Right renal cortex interstitium (tissue), 3 donors: ENCODE data around the gene LRP1-AS. TPM values are rescaled to one million over a fixed set of nuclear protein-coding genes. Genes with fewer than 3 reads are reported as not detected.
A peak's percentile ranks its signal among the peaks of the same experiment; 100 is the strongest.

Experiments used
- DNase-seq, 3 donors: peaks; one replicate each; pipeline ENCODE4 v3.0.0-alpha.2; 2013; ENCODE audit warnings: low read depth in 3 of 3, low spot score in 2 of 3
- polyA plus RNA-seq, 3 donors: library from polyadenylated mRNA; unstranded; fragments of 120-200 nt; gene quantifications; one replicate each; pipeline ENCODE4 v1.2.1, GENCODE V29; 2013; ENCODE audit not compliant: insufficient read length in 3 of 3

LRP1-AS gene
- polyA plus RNA-seq, 3 donors, result 0.44 TPM; not detected in 2

DNA sequence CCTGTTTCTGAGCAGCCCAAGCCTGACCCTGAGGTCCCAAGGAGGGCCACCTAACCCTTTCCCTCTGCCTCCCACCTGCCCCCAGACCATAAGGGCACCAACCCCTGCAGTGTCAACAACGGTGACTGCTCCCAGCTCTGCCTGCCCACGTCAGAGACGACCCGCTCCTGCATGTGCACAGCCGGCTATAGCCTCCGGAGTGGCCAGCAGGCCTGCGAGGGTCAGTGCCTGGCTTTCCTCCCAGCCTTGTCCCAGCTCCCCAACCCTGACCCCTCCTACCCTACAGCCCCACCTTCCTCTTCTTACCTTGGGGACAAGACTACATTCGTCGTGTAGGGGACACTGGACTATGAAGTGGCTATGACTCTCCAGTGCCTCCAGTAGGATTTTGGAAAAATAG, 33.7 kb upstream of the LRP1-AS start:
- DNase-seq, result no peak

DNA sequence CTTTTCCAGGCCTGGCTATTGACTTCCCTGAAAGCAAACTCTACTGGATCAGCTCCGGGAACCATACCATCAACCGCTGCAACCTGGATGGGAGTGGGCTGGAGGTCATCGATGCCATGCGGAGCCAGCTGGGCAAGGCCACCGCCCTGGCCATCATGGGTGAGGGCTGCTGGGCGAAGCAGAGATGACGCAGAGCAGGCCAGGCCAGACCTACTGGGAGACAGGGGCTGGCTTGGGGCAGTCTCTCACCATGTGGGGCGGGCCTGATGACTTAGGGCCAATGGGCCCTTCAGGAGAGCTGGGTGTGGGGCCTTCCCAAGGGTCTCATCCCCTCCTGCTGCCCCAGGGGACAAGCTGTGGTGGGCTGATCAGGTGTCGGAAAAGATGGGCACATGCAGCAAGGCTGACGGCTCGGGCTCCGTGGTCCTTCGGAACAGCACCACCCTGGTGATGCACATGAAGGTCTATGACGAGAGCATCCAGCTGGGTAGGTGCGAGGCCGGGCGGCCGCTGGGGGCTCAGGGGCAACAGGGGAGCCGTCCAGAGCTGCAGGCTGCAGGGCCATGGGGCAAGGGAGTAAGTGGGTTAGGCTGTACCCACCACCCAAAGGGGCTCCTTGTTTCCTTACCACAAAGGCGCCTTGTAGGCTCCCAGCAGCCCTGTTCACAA, 33.0 kb upstream of the LRP1-AS start:
- no peak for DNase-seq

DNA sequence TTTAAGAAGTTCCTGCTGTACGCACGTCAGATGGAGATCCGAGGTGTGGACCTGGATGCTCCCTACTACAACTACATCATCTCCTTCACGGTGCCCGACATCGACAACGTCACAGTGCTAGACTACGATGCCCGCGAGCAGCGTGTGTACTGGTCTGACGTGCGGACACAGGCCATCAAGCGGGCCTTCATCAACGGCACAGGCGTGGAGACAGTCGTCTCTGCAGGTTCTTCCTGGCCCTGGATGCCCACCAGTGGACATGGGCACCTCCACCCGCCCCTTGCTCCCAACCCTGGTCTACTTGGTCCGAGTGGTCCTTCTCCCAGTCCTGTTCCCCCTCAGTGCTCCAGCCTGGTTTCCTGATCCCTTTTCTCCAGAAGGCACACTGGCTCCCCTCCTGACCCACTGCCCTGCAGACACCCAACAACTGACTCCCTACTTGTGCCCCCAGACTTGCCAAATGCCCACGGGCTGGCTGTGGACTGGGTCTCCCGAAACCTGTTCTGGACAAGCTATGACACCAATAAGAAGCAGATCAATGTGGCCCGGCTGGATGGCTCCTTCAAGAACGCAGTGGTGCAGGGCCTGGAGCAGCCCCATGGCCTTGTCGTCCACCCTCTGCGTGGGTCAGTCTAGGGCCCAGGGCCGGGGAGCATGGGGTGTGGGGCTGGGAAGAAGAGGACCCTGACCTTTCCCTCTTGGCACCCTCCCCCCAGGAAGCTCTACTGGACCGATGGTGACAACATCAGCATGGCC, 32.1 kb upstream of the LRP1-AS start:
- no peak for DNase-seq

DNA sequence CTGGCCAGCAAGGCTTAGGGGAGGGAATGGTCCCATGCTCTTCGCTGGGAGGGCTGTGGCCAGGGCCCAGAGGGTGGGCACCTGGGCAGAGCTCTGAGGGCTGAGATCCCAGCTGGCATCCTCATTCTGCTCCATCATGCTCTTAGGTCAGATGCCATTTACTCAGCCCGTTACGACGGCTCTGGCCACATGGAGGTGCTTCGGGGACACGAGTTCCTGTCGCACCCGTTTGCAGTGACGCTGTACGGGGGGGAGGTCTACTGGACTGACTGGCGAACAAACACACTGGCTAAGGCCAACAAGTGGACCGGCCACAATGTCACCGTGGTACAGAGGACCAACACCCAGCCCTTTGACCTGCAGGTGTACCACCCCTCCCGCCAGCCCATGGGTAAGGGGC, 30.8 kb upstream of the LRP1-AS start:
- DNase-seq, result no peak

DNA sequence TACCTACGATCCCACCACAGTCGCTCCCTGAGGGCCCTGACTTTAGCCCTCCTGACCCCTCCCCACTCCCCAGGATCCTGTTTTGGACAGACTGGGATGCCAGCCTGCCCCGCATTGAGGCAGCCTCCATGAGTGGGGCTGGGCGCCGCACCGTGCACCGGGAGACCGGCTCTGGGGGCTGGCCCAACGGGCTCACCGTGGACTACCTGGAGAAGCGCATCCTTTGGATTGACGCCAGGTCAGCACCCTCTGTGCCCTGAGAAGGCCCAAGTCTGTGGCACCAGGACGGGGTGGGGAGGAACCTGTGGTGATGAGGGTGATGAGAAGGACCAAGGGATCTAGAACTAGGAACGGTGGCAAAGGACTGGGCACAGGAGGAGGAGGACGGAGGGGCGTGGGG, 29.9 kb upstream of the LRP1-AS start:
- DNase-seq, result no peak

DNA sequence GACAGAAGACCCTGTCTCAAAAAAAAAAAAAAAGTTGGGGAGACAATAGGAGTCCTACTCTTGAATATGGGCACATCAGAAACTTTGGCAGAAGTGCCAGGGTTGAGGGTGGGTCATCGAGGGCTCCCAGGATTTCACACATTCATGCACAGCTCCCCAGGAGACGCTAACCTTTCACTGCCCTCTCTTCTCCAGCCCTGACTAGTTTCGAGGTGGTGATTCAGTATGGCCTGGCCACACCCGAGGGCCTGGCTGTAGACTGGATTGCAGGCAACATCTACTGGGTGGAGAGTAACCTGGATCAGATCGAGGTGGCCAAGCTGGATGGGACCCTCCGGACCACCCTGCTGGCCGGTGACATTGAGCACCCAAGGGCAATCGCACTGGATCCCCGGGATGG, 29.4 kb upstream of the LRP1-AS start:
- no peak for DNase-seq

DNA sequence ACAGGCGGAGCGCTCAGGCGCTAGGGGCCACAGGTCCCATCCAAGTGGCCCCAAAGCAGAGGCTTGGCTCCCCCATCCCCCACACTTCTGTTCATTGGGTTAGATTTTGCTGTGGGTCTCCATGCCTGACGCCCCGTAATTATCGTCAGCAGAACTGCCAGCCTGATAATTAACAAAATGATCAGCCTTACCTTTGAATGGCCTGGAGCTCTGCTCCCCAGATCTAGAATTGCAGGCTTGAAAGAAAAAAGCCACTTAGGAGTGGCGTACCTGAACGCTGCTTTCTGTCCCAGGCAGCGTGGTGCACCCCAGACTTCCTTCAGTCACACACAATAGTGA, 28.7 kb upstream of the LRP1-AS start:
- no peak for DNase-seq

DNA sequence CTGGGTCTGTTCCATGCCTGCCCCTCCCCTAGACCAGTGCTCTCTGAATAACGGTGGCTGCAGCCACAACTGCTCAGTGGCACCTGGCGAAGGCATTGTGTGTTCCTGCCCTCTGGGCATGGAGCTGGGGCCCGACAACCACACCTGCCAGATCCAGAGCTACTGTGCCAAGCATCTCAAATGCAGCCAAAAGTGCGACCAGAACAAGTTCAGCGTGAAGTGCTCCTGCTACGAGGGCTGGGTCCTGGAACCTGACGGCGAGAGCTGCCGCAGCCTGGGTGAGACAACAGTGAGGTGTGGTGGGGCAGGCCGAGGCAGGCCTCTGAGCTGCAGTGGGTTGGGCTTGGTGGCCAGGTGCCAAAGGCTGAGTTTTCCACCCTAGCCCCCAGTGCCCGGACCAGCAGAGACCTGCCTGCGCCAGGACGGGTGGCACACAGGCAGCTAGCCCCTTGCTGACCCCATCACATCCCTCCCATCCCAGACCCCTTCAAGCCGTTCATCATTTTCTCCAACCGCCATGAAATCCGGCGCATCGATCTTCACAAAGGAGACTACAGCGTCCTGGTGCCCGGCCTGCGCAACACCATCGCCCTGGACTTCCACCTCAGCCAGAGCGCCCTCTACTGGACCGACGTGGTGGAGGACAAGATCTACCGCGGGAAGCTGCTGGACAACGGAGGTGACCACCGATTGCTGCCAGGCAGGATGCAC, 28.2 kb upstream of the LRP1-AS start:
- DNase-seq, result peak; percentile 12 to 32 (median 27)

DNA sequence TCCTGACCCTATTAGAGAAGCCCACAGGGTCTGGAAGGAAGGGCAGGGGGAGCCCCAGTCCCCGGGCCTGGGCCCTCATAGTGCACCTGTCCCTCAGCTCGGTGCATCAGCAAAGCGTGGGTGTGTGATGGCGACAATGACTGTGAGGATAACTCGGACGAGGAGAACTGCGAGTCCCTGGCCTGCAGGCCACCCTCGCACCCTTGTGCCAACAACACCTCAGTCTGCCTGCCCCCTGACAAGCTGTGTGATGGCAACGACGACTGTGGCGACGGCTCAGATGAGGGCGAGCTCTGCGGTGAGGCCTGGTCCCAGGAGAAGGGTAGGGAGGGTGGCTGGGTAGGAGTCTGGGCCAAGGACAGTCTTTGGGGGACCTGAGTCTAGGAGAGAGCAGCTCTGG, 26.3 kb upstream of the LRP1-AS start:
- no peak for DNase-seq

DNA sequence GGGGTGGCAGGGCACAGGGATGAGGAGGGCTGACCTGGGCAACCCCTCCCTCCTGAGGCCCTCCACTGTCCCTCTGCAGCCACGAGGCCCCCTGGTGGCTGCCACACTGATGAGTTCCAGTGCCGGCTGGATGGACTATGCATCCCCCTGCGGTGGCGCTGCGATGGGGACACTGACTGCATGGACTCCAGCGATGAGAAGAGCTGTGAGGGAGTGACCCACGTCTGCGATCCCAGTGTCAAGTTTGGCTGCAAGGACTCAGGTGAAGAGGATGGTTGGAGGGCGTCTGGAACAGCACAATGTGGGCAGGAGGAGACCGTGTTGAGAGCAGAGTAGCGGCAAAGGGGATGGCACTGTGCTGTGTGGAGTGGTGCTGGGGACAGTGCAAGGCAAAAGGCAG, 25.7 kb upstream of the LRP1-AS start:
- DNase-seq, result no peak

DNA sequence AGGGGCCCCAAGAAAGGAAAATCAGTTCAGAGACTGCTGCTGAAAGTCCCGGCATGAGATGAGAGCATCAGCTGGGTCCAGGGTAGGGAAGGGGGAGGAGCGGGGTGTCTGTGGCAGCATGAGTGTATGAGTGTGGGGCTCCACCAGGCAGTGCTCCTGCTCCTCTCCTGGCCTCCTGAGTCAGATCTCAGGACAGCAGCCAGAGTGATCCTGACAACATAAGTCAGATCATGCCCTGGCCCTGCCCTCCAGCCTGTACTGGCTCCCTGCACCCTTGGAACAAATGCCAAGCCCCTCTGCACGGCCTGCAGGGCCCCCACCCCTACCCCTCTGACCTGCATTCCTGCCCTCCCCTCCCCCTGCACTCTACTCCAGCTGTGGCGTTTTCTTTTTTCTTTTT, 24.2 kb upstream of the LRP1-AS start:
- DNase-seq, result no peak

DNA sequence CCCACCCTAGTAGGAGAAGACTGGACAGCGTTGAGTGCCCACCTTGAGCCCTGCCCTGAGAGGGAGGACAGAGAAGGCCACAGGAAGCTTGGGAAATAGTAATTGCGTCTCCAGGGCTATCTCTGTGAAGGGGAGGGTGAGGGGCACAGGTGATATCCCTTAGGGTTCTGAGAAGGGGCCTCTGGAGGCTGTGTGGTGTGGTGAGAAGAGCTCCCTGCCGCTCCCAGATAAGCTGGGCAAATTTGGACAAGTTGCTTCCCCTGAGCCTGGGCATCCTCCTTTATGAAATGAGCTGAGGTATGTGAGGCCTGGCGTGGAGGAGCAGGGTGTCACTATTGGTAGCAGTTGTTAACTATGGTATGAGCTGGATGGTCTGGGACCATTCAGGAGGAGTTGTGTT, 23.5 kb upstream of the LRP1-AS start:
- DNase-seq, result no peak

DNA sequence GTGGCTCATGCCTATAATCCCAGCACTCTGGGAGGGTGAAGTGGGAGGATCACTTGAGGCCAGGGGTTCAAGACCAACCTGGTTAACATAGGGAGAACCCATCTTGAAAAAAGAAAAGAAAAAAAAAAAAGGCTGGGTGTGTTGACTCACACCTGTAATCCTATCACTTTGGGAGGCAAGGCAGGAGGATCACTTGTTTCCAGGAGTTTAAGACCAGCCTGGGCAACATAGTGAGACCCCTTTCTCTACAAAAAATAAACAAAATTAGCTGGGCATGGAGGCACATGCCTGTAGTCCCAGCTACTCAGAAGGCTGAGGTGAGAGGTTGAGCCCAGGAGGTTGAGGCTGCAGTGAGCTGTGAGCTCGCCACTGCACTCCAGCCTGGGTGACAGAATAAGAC, 23.0 kb upstream of the LRP1-AS start:
- DNase-seq, result no peak

DNA sequence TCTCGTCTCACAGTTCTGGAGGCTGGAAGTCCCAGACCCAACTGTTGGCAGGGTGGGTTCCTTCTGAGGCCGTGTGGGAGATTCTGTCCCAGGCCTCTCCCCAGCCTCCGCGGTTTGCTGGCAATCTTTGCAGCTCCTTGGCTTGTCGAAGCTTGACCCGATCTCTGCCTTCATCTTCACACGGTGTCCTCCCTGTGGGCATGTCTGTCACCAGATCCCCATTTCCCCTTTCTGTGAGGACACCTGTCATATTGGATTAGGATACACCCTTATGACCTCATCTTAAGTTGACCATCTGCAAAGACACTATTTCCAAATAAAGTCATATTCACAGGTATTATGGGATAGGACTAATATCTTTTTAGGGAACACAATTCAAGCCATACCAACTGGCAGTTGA, 22.6 kb upstream of the LRP1-AS start:
- no peak for DNase-seq

DNA sequence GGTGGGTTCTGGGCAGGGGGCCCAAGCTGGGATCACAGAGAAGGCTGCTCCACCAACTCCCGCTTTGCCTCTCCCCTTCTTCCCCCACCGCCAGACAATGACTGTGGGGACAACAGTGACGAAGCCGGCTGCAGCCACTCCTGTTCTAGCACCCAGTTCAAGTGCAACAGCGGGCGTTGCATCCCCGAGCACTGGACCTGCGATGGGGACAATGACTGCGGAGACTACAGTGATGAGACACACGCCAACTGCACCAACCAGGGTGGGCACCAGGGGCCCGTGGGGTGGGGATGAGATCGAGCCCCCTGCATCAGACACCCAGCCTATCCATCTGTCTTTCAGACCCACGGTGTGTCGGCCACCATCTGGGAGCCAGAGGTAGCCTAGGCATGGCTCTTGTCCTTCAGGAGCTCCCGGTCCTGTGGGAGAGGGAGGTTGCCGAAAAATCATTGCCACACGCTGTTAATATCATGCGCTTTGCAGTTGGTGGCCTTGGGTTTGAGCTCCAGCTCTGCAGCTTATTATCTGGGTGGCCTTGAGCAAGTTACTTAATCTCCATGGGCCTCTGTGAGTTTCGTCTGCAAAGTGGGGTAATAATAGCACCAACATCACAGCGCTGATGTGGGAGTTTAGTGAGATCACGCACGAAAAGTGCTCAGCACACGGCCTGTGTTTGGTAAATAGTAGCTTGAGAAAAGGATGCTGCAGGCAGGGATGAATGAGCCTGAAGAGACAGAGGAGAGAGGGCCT, 21.8 kb upstream of the LRP1-AS start:
- no peak for DNase-seq

DNA sequence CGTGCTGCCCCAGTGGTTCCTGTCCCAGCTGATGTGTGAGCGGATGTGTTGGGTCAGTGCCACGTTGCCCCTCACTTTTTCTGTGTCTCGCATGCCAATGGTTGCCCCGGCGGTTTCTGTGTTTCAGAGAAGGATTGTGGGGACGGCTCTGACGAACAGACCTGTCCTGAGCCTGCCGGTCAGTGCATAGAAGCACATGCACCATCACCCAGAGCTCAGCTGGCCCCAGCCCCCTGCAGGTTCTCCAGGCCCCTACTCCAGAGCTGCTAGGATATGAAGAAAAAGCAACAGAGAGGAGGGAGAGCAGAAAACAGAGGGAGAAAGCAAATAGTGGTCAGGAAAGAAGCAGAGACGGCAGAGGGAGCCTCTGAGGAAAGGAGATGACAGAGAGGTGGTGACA, 20.6 kb upstream of the LRP1-AS start:
- DNase-seq, result no peak

DNA sequence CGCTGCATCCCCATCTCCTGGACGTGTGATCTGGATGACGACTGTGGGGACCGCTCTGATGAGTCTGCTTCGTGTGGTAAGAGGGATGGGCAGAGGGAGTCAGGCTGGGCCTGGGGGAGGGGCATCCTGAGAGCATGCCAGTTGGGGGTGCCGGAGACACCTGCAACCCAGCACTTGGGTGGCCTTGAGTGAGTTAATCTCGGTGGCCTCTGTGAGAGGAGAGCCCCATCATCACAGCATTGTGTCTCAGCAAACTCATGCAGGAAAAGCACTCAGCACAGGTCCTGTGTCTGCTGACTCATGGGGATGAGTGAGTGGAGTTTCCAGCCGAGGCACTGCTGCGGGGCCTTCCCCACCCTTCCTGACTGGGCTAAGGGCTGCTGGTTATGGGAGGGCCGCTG, 19.6 kb upstream of the LRP1-AS start:
- no peak for DNase-seq

DNA sequence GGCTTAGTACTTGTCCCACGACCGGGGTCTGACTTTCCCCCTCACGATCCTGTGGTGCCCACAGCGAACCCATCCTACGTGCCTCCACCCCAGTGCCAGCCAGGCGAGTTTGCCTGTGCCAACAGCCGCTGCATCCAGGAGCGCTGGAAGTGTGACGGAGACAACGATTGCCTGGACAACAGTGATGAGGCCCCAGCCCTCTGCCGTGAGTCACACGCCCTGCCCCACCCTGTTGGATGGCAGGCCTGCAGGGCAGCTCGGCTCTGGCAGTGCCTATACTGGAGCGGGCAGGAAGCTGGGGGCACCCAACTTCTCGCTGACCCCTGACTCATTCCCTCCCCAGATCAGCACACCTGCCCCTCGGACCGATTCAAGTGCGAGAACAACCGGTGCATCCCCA, 18.3 kb upstream of the LRP1-AS start:
- no peak for DNase-seq

DNA sequence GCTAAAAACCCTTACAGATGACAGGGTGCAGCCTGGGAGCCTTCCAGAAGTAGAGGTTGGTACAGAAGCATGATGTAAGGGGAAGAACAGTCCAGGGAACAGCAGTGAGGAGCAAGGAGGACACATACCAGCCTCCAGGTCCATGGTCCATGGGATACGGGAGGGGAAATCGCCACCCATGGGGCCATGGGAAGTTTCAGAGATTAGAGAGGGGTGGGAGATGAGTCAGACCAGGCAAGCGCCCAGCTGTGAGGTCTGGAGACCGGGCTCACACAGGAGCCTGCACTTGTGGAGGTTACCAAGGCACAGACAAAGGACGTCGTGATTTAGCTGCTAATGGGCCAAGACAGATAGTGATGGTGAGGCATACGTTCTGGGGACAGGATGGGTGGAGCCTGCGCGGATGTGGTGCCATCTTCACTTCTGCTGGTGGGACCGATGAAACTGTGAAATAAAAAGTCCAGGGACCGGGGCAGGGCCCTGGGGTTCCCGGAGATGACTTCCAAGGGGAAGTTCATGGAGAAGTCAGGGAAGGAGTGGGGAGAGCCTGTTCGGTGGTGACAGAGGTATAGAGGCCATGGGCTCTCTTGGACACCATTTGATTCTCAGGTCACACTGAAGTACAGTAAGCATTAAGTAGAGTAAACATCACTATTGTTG, 17.7 kb upstream of the LRP1-AS start:
- DNase-seq, result no peak

DNA sequence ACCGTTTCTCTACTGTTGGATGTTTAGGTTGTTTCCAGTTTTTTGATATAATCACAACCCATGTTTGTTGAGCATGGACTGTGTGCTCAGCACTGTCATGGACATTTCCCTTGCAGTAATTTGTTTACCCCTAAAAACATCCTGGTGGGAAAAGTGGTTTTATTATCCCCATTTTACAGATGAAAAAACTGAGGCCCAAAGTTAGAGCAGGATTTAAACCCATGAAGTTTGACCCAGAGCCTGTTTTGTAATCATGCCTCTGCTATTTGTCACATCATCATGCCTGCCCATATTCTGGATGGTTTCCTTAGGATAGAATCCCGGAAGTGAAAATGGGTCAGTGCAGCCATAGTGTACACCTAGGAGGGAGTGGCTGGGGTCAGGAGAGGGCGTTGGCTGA, 17.0 kb upstream of the LRP1-AS start:
- DNase-seq, result no peak

DNA sequence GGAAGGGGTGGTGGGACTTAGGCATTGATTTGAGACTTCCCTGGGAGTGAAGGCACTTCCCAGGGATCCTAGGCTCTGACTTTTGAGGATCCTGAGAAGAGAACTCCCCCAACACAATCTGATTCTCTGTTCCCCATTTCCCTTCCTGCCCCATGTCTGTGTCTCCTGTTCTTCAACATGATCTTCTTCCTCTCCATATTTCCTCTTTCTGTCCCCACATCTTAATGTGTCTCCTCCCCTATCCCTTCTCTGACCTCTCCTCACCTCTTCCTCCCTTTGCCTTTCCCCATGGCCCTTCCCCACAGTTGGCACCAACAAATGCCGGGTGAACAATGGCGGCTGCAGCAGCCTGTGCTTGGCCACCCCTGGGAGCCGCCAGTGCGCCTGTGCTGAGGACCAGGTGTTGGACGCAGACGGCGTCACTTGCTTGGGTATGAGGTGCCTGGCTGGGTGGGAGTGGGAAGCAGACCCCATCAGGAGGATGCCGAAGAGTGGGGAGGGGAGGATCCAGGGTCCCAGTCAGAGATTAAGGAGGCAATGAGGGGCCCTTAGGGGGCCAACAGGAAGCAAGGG, 15.2 kb upstream of the LRP1-AS start:
- no peak for DNase-seq
